Ovary (tissue), 3 donors: ENCODE results near the gene BGN.

ENCODE experiments used
- CTCF ChIP-seq, 3 donors: fragments of 450-650 bp in 2 of 3; fragments of 200-600 bp in 1 of 3; IDR thresholded peaks; one replicate each; pipeline versions ENCODE4 v1.5.1 to v1.8.0; 2016 to 2022; ENCODE audit warnings: antibody characterized with exemption in 3 of 3, mild to moderate bottlenecking in 1 of 3
- EP300 ChIP-seq: sonication (generic); formaldehyde crosslinking; IDR thresholded peaks from one replicate; pipeline ENCODE4 v1.6.1; 2017; ENCODE audit warnings: antibody characterized with exemption
- POLR2A ChIP-seq: fragments of 450-650 bp; IDR thresholded peaks from one replicate; pipeline ENCODE4 v1.6.1; 2017; ENCODE audit warnings: antibody characterized with exemption, mild to moderate bottlenecking, moderate library complexity
- donor health status: DM: no; HTN: no; CAD: no.

GRCh38 chrX:153476666-153477363 is 18.0 kb upstream of the BGN start:
- TF ChIP-seq CTCF (IDR thresholded peaks at IDR 0.05) (no peak), POLR2A (no peak), EP300 (no peak)
